ENCODE measurements around the gene BMP7. TPM values are rescaled to one million over a fixed set of nuclear protein-coding genes. Genes with fewer than 3 reads are reported as not detected.

The BMP7 gene
- total and polyA plus RNA-seq, 2 donors (not counting 3 experiments of a cell fraction or from before 2014, with no cell fraction given) = not detected

- H3K27ac ChIP-seq (ENCODE audit: insufficient read depth, low read depth, low read length) = no peak overlapping the region
- TF ChIP-seq MYC (IDR thresholded peaks at IDR 0.05; ENCODE audit: low read depth, low read length) (no peak), CTCF (IDR thresholded peaks at IDR 0.05; ENCODE audit: extremely low read depth in 1 of 2, insufficient read depth in 1 of 2, low read depth in 1 of 2, low read length in 2 of 2) (no peak), POLR2A (IDR thresholded peaks at IDR 0.05; ENCODE audit: low read depth, low read length) (no peak), EZH2 (IDR thresholded peaks at IDR 0.05; ENCODE audit: borderline replicate concordance, low read depth, low read length, severe bottlenecking) (no peak), POLR2AphosphoS5 (IDR thresholded peaks at IDR 0.05; ENCODE audit: insufficient read depth, low read depth, low read length) (no peak), GATA2 (IDR thresholded peaks at IDR 0.05; ENCODE audit: insufficient read depth, insufficient read length, low read depth, low read length) (no peak), JUN (IDR thresholded peaks at IDR 0.05; ENCODE audit: borderline replicate concordance, insufficient read depth, insufficient read length, low read depth) (no peak), FOS (IDR thresholded peaks at IDR 0.05; ENCODE audit: borderline replicate concordance, insufficient read depth, low read length) (no peak)
- TF ChIP-seq, protein P1, sequence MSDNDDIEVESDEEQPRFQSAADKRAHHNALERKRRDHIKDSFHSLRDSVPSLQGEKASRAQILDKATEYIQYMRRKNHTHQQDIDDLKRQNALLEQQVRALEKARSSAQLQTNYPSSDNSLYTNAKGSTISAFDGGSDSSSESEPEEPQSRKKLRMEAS (IDR thresholded peaks at IDR 0.05; ENCODE audit: insufficient read depth, insufficient read length) = no peak
- DNase-seq (ENCODE audit: low read depth, low spot score) (no peak), FAIRE-seq (no peak)
- dilution Hi-C loops (cut with MboI; ENCODE audit: extremely low pct_ligation_motif_present, low sequenced_read_pairs) = no loop called here
- H3K79me2 ChIP-seq (ENCODE audit: control insufficient read depth, insufficient read depth, low read length) = no peaks in the 10 kb centered on the region
- peaks cover 2% of the 10 kb centered on the region for H3K9me3 ChIP-seq (replicated peaks; ENCODE audit: control insufficient read depth, insufficient read depth, low read length)
- no peak overlapping the region for H3K9ac ChIP-seq (replicated peaks; ENCODE audit: extremely low read depth, insufficient read depth, low read length)
- no peaks in the 10 kb centered on the region for H3K27me3 ChIP-seq (ENCODE audit: control insufficient read depth in 2 of 2, insufficient read depth in 2 of 2, low read length in 2 of 2)
- H3K4me2 ChIP-seq (ENCODE audit: insufficient read depth, low read length) = no peak overlapping the region
- no peak overlapping the region for H3K4me3 ChIP-seq (replicated peaks in 1 of 3; ENCODE audit: insufficient read depth in 1 of 3, low read depth in 1 of 3, low read length in 3 of 3)
- H3K4me1 ChIP-seq (ENCODE audit: control insufficient read depth, extremely low read depth, insufficient read depth, low read length) = no peaks in the 10 kb centered on the region
- POLR2A ChIA-PET = no interaction called here
- intact Hi-C loops (cut with micrococcal nuclease) = no loop called here
- CTCF ChIA-PET = no interaction called here
- H3K9me1 ChIP-seq (replicated peaks; ENCODE audit: control insufficient read depth, extremely low read depth, insufficient read depth, low read length) = no peaks in the 10 kb centered on the region
- H4K20me1 ChIP-seq (replicated peaks; ENCODE audit: control insufficient read depth, extremely low read depth, insufficient read depth, low read length) = no peaks in the 10 kb centered on the region
- no TSS peak for BruUV-seq (replicated peaks)
- no peaks in the 10 kb centered on the region for H3K36me3 ChIP-seq (ENCODE audit: control insufficient read depth in 2 of 2, extremely low read depth in 1 of 2, insufficient read depth in 2 of 2, low read length in 2 of 2)
- H2AFZ ChIP-seq (ENCODE audit: low read depth, low read length) = no peak overlapping the region
Observed at GRCh38 chr20:57181639-57182038, 84.8 kb downstream of the BMP7 start.

Measured in endothelial cell of umbilical vein (primary cell).